GM12878 (cell line): ENCODE data around the gene ADD1. TPM values are rescaled to one million over a fixed set of nuclear protein-coding genes. Genes with fewer than 3 reads are reported as not detected.
A peak's percentile ranks its signal among the peaks of the same experiment; 100 is the strongest.

ENCODE experiments used
- BMI1 ChIP-seq: fragments of 450-650 bp; IDR thresholded peaks from 2 replicates; pipeline ENCODE4 v1.6.1; 2016; ENCODE audit warnings: mild to moderate bottlenecking, moderate library complexity, borderline replicate concordance
- EED ChIP-seq: sonication (generic); IDR thresholded peaks from 2 replicates; pipeline ENCODE4 v1.6.1; 2016; ENCODE audit warnings: antibody characterized with exemption, low read depth
- ETV6 ChIP-seq, 2 experiments: fragments of 450-650 bp in 1 of 2; IDR thresholded peaks in 1 of 2; conservative IDR thresholded peaks in 1 of 2; 2 replicates each; pipeline ENCODE4 v1.6.1; 2014; ENCODE audit warnings: antibody characterized with exemption in 1 of 2, borderline replicate concordance in 1 of 2, low read depth in 1 of 2, mild to moderate bottlenecking in 1 of 2, moderate library complexity in 1 of 2
- KDM1A ChIP-seq: fragments of 200-600 bp; sonication (generic); IDR thresholded peaks from 2 replicates; pipeline ENCODE4 v1.6.1; 2016; ENCODE audit warnings: borderline replicate concordance
- MXI1 ChIP-seq: fragments of 150-350 bp; IDR thresholded peaks from 2 replicates; pipeline ENCODE4 v1.6.1; 2011; ENCODE audit warnings: low read depth, mild to moderate bottlenecking, inconsistent platforms, low read length, improper control_type of control experiment
- NRF1 ChIP-seq: conservative IDR thresholded peaks from 2 replicates; pipeline ENCODE4 v1.6.1; 2011; ENCODE audit warnings: mild to moderate bottlenecking, low read depth, low read length, improper control_type of control experiment
- RBBP5 ChIP-seq: fragments of 200-600 bp; sonication (generic); conservative IDR thresholded peaks from 2 replicates; pipeline ENCODE4 v1.6.1; 2016
- RELA ChIP-seq: fragments of 450-650 bp; IDR thresholded peaks from 2 replicates; pipeline ENCODE4 v1.8.0; 2014; ENCODE audit warnings: borderline replicate concordance; ENCODE audit not compliant: partially characterized antibody
- YY1 ChIP-seq: IDR thresholded peaks from 2 replicates; pipeline ENCODE4 v1.6.1; 2011; ENCODE audit warnings: low read depth, mild to moderate bottlenecking, low read length
- ZNF622 ChIP-seq: fragments of 450-650 bp; IDR thresholded peaks from 2 replicates; pipeline ENCODE4 v1.6.1; 2017; ENCODE audit warnings: mild to moderate bottlenecking, inconsistent platforms
- ZZZ3 ChIP-seq: IDR thresholded peaks from 2 replicates; pipeline ENCODE4 v1.6.1; 2011; ENCODE audit warnings: low read depth; ENCODE audit not compliant: control insufficient read depth, insufficient read length
- polyA plus RNA-seq, 11 experiments: library from polyadenylated mRNA; depleted of rRNA in 4 of 11; unstranded in 6 of 11; stranded (reverse) in 5 of 11; fragments of >200 nt; fragmentation: Nextera tagmentation in 4 of 11; fragmentation: Illumina TruSeq in 1 of 11; extraction: Ambion mirVana in 4 of 11; extraction: Trizol in 1 of 11; gene quantifications; 1 replicate in 1 of 11; 2 replicates in 10 of 11; pipeline versions ENCODE4 v1.2.1 to v1.2.3, GENCODE V29; 2011 to 2016; ENCODE audit warnings: inconsistent platforms in 2 of 11, missing spikeins in 2 of 11, low read depth in 1 of 11
- total RNA-seq, 4 experiments: library from RNA; depleted of rRNA in 3 of 4; stranded (reverse); fragments of >200 nt in 3 of 4; fragmentation: Illumina TruSeq in 1 of 4; extraction: Trizol in 1 of 4; gene quantifications; 2 replicates each; pipeline versions ENCODE4 v1.2.1 to v1.2.3, GENCODE V29; 2013 to 2021
- TF ChIP-seq, protein P1 (sequence below): fragments of 450-650 bp; IDR thresholded peaks from 2 replicates; pipeline ENCODE4 v1.6.1; 2016; ENCODE audit warnings: mild to moderate bottlenecking, moderate library complexity, borderline replicate concordance
- TF ChIP-seq, protein P2 (sequence below): fragments of 450-650 bp; IDR thresholded peaks from 2 replicates; pipeline ENCODE4 v1.6.1; 2017; ENCODE audit warnings: mild to moderate bottlenecking, low read depth, inconsistent platforms; ENCODE audit not compliant: poor library complexity, severe bottlenecking
- TF ChIP-seq, protein P3 (sequence below): fragments of 450-650 bp; IDR thresholded peaks from 2 replicates; pipeline ENCODE4 v1.6.1; 2017; ENCODE audit warnings: mild to moderate bottlenecking, moderate library complexity
- TF ChIP-seq, protein P4 (sequence below): fragments of 450-650 bp; IDR thresholded peaks from 2 replicates; pipeline ENCODE4 v1.6.1; 2016; ENCODE audit warnings: mild to moderate bottlenecking

ADD1 gene
- total and polyA plus RNA-seq, 10 of the 15 experiments (the other 5 are each of a cell fraction or from before 2014, with no cell fraction given) = 21.6 to 182 (median 105) TPM

DNA sequence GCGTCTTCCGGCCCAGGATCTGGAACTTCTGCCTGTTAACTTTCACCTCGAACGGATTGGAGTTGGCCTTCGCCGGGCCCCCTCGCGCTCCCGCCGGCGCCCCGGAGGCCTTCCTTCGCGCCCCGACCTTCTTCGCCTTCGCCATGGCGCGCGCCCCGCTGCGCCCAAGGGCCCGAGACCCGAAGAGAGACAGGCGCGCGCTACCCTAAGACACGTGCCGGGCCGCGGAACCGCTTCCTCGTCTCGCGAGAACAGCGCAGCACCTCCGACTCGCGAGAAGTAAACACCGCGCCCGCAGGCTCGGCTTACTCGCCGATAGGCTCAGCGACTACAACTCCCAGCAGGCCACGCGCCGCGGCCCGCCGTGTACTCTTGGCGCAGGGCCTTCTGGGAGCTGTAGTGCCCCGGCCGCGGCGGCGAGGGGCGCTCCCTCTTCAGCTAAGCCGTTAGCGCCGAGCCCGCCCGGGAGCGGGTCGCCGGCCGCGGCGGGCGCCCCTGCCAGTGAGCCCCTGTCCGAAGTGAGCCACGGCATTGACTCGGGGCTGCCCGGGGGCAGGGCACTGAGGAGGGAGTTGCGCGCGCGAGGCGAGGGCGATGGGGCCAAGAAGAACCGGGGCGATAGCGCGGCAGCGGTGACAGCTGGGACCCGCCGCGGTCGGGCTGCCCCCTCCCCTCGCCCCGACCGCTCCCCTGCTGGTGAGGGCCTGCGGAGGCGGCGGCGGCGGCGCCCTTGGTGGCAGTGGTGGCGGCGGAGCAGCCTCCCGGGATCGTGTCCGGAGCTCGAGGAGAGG, 119.7 kb downstream of the ADD1 start, which contains the start of the genes GRK4 and NOP14 (continued):
- TF ChIP-seq, protein P1, sequence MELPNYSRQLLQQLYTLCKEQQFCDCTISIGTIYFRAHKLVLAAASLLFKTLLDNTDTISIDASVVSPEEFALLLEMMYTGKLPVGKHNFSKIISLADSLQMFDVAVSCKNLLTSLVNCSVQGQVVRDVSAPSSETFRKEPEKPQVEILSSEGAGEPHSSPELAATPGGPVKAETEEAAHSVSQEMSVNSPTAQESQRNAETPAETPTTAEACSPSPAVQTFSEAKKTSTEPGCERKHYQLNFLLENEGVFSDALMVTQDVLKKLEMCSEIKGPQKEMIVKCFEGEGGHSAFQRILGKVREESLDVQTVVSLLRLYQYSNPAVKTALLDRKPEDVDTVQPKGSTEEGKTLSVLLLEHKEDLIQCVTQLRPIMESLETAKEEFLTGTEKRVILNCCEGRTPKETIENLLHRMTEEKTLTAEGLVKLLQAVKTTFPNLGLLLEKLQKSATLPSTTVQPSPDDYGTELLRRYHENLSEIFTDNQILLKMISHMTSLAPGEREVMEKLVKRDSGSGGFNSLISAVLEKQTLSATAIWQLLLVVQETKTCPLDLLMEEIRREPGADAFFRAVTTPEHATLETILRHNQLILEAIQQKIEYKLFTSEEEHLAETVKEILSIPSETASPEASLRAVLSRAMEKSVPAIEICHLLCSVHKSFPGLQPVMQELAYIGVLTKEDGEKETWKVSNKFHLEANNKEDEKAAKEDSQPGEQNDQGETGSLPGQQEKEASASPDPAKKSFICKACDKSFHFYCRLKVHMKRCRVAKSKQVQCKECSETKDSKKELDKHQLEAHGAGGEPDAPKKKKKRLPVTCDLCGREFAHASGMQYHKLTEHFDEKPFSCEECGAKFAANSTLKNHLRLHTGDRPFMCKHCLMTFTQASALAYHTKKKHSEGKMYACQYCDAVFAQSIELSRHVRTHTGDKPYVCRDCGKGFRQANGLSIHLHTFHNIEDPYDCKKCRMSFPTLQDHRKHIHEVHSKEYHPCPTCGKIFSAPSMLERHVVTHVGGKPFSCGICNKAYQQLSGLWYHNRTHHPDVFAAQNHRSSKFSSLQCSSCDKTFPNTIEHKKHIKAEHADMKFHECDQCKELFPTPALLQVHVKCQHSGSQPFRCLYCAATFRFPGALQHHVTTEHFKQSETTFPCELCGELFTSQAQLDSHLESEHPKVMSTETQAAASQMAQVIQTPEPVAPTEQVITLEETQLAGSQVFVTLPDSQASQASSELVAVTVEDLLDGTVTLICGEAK = peak; percentile 58; the same call in 1 of the 2 replicates
- TF ChIP-seq, protein P2, sequence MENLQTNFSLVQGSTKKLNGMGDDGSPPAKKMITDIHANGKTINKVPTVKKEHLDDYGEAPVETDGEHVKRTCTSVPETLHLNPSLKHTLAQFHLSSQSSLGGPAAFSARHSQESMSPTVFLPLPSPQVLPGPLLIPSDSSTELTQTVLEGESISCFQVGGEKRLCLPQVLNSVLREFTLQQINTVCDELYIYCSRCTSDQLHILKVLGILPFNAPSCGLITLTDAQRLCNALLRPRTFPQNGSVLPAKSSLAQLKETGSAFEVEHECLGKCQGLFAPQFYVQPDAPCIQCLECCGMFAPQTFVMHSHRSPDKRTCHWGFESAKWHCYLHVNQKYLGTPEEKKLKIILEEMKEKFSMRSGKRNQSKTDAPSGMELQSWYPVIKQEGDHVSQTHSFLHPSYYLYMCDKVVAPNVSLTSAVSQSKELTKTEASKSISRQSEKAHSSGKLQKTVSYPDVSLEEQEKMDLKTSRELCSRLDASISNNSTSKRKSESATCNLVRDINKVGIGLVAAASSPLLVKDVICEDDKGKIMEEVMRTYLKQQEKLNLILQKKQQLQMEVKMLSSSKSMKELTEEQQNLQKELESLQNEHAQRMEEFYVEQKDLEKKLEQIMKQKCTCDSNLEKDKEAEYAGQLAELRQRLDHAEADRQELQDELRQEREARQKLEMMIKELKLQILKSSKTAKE = no peak
- TF ChIP-seq ETV6 (conservative IDR thresholded peaks at IDR 0.05 in 1 of 2, IDR thresholded peaks at IDR 0.05 in 1 of 2; ENCODE audit: borderline replicate concordance in 1 of 2, low read depth in 1 of 2) (no peak; a peak in 1 of 4 replicates), EED (no peak), RELA (peak; percentile 83), KDM1A (no peak), YY1 (peak; percentile 87), MXI1 (peak; percentile 99), ZNF622 (no peak), ZZZ3 (no peak), NRF1 (no peak), RBBP5 (no peak), BMI1 (no peak)
- TF ChIP-seq, protein P3, sequence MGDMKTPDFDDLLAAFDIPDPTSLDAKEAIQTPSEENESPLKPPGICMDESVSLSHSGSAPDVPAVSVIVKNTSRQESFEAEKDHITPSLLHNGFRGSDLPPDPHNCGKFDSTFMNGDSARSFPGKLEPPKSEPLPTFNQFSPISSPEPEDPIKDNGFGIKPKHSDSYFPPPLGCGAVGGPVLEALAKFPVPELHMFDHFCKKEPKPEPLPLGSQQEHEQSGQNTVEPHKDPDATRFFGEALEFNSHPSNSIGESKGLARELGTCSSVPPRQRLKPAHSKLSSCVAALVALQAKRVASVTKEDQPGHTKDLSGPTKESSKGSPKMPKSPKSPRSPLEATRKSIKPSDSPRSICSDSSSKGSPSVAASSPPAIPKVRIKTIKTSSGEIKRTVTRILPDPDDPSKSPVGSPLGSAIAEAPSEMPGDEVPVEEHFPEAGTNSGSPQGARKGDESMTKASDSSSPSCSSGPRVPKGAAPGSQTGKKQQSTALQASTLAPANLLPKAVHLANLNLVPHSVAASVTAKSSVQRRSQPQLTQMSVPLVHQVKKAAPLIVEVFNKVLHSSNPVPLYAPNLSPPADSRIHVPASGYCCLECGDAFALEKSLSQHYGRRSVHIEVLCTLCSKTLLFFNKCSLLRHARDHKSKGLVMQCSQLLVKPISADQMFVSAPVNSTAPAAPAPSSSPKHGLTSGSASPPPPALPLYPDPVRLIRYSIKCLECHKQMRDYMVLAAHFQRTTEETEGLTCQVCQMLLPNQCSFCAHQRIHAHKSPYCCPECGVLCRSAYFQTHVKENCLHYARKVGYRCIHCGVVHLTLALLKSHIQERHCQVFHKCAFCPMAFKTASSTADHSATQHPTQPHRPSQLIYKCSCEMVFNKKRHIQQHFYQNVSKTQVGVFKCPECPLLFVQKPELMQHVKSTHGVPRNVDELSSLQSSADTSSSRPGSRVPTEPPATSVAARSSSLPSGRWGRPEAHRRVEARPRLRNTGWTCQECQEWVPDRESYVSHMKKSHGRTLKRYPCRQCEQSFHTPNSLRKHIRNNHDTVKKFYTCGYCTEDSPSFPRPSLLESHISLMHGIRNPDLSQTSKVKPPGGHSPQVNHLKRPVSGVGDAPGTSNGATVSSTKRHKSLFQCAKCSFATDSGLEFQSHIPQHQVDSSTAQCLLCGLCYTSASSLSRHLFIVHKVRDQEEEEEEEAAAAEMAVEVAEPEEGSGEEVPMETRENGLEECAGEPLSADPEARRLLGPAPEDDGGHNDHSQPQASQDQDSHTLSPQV = no peak
- TF ChIP-seq, protein P4, sequence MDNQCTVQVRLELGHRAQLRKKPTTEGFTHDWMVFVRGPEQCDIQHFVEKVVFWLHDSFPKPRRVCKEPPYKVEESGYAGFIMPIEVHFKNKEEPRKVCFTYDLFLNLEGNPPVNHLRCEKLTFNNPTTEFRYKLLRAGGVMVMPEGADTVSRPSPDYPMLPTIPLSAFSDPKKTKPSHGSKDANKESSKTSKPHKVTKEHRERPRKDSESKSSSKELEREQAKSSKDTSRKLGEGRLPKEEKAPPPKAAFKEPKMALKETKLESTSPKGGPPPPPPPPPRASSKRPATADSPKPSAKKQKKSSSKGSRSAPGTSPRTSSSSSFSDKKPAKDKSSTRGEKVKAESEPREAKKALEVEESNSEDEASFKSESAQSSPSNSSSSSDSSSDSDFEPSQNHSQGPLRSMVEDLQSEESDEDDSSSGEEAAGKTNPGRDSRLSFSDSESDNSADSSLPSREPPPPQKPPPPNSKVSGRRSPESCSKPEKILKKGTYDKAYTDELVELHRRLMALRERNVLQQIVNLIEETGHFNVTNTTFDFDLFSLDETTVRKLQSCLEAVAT = no peak
